Brain microvascular endothelial cell (primary cell): Measurements from ENCODE around the gene FUOM.
"Not testable (repeated sequence)": the region's sequence is repeated elsewhere in the genome, so short reads cannot be mapped to it uniquely, and the experiment has no call there.

Experiments used
- DNase-seq: peaks from one replicate; pipeline ENCODE4 v3.0.0-alpha.2; 2020
- H3K27ac ChIP-seq: fragments of 250-450 bp; sonication (Bioruptor Pico); 2 replicates; pipeline ENCODE4 v1.5.1; 2020; ENCODE audit warnings: mild to moderate bottlenecking, moderate library complexity
- H3K27me3 ChIP-seq: fragments of 250-450 bp; sonication (Bioruptor Pico); replicated peaks from 2 replicates; pipeline ENCODE4 v1.5.1; 2020; ENCODE audit warnings: mild to moderate bottlenecking
- H3K36me3 ChIP-seq: fragments of 250-450 bp; sonication (Bioruptor Pico); replicated peaks from 2 replicates; pipeline ENCODE4 v1.5.1; 2020; ENCODE audit warnings: mild to moderate bottlenecking
- H3K4me3 ChIP-seq: 2 replicates; pipeline ENCODE4 v1.5.1; 2011; ENCODE audit warnings: low read depth, mild to moderate bottlenecking, control low read depth, low read length, moderate library complexity
- CTCF ChIP-seq: IDR thresholded peaks from 2 replicates; pipeline ENCODE4 v1.5.1; 2011; ENCODE audit warnings: low read depth, mild to moderate bottlenecking, moderate library complexity, low read length, control low read depth, inconsistent platforms; ENCODE audit errors: missing control alignments
- in situ Hi-C: cut with HindIII; loops from 2 replicates; pipeline ENCODE4 v1.10.0; 2017; ENCODE audit warnings: low sequenced_read_pairs, low pct_ligation_motif_present

Gene FUOM

GRCh38 chr10:133378251-133379096, 20.7 kb upstream of the FUOM start:
- no peak for TF ChIP-seq CTCF
- DNase-seq, result no peak

DNA sequence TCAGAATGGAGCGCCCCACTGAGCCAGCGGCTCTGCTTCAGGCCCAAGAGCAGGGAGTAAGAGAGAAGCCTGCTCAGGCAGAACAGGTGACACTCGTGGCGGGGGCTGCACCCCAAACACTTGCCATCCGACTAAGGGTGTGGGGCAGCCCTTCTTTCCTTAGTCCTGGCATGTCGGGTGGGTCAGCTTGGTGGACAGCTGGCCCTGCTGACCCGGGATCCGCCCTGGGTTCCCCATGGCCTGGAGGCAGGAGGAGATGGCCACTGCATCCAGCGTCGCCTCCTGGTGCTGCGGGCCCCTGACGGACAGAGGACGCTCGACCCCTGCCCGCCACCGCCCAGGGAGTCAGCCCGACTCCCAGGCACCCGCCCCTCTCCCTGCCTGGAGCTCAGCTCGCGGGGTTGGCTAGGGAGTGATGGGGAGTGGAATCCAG, 20.0 kb upstream of the FUOM start:
- H3K4me3 ChIP-seq, result peak overlapping the region; percentile 74
- no peak for TF ChIP-seq CTCF
- no peak overlapping the region for H3K27ac ChIP-seq
- in situ Hi-C loops, result no loop called here
- no peak for DNase-seq
- H3K36me3 ChIP-seq, result no peaks in the 10 kb centered on the region
- H3K27me3 ChIP-seq, result no peaks in the 10 kb centered on the region

More at GRCh38 chr10:133378251-133379096, 20.7 kb upstream of the FUOM start:
- Histone ChIP-seq H3K27me3 (no peaks in the 10 kb centered on the region), H3K4me3 (peak overlapping the region; percentile 74), H3K36me3 (no peaks in the 10 kb centered on the region), H3K27ac (no peak overlapping the region)
- in situ Hi-C loops, result no loop called here

GRCh38 chr10:133377025-133377817, 19.4 kb upstream of the FUOM start:
- Histone ChIP-seq H3K27me3 (no peaks in the 10 kb centered on the region), H3K27ac (no peak overlapping the region), H3K36me3 (no peaks in the 10 kb centered on the region), H3K4me3 (no peak overlapping the region)
- DNase-seq, result no peak
- in situ Hi-C loops, result no loop called here
- TF ChIP-seq CTCF, result no peak

GRCh38 chr10:133376183-133376582, 18.4 kb upstream of the FUOM start:
- H3K4me3 ChIP-seq, H3K36me3 ChIP-seq, H3K27ac ChIP-seq, DNase-seq, H3K27me3 ChIP-seq, in situ Hi-C loops: not testable (repeated sequence)

GRCh38 chr10:133375357-133376115, 17.7 kb upstream of the FUOM start:
- no peak overlapping the region for H3K4me3 ChIP-seq
- no peak for DNase-seq
- in situ Hi-C loops, result no loop called here

More at GRCh38 chr10:133375357-133376115, 17.7 kb upstream of the FUOM start:
- Histone ChIP-seq H3K27ac (no peak overlapping the region), H3K36me3 (peaks cover under 1% of the 10 kb centered on the region), H3K27me3 (no peaks in the 10 kb centered on the region)
- TF ChIP-seq CTCF, result no peak
